Progenitor cell of endocrine pancreas (in vitro differentiated cells): ENCODE results near the gene ABCF1. TPM values are rescaled to one million over a fixed set of nuclear protein-coding genes. Genes with fewer than 3 reads are reported as not detected.
A peak's percentile ranks its signal among the peaks of the same experiment; 100 is the strongest.

Experiments used
- DNase-seq: peaks from one replicate; pipeline ENCODE4 v3.0.0; 2021; ENCODE audit warnings: low spot score; ENCODE audit not compliant: unreplicated experiment
- H3K27ac Mint-ChIP-seq: 2 replicates; pipeline ENCODE4 v1.8.0; 2021; ENCODE audit warnings: mild to moderate bottlenecking, moderate library complexity, mixed read lengths
- H3K27me3 Mint-ChIP-seq: 2 replicates; pipeline ENCODE4 v1.8.0; 2021; ENCODE audit warnings: mixed read lengths
- H3K36me3 Mint-ChIP-seq: 2 replicates; pipeline ENCODE4 v1.8.0; 2022; ENCODE audit warnings: mixed read lengths; ENCODE audit not compliant: insufficient read depth
- H3K4me1 Mint-ChIP-seq: 2 replicates; pipeline ENCODE4 v1.8.0; 2021; ENCODE audit warnings: low read depth, mixed read lengths
- H3K4me3 Mint-ChIP-seq: 2 replicates; pipeline ENCODE4 v1.8.0; 2021; ENCODE audit warnings: low read depth, mild to moderate bottlenecking, moderate library complexity, mixed read lengths
- H3K9me3 Mint-ChIP-seq: 2 replicates; pipeline ENCODE4 v1.8.0; 2021; ENCODE audit warnings: low read depth, mixed read lengths
- CTCF ChIP-seq: fragments of 200-600 bp; sonication (generic); IDR thresholded peaks from one replicate; pipeline ENCODE4 v1.5.0; 2021; ENCODE audit warnings: antibody characterized with exemption, mild to moderate bottlenecking; ENCODE audit not compliant: unreplicated experiment
- total RNA-seq: library from RNA; stranded (reverse); gene quantifications from 2 replicates; pipeline ENCODE4 v1.2.1, GENCODE V29; 2021

ABCF1 gene
- total RNA-seq, 1 donor from 2014 or later, result 72.0 TPM

GRCh38 chr6:30537931-30538330 lies 33.3 kb upstream of the ABCF1 start:
- TF ChIP-seq CTCF, result no peak
- peaks cover 3% of the 10 kb centered on the region for H3K4me1 Mint-ChIP-seq
- DNase-seq, result no peak
- H3K9me3 Mint-ChIP-seq, result no peaks in the 10 kb centered on the region
- no peak overlapping the region for H3K27ac Mint-ChIP-seq
- H3K27me3 Mint-ChIP-seq, result peaks cover 13% of the 10 kb centered on the region
- H3K36me3 Mint-ChIP-seq, result no peaks in the 10 kb centered on the region
- no peak overlapping the region for H3K4me3 Mint-ChIP-seq

- Mint-ChIP-seq H3K27me3 (peaks cover 16% of the 10 kb centered on the region), H3K36me3 (peaks cover 4% of the 10 kb centered on the region), H3K4me3 (peak overlapping the region; percentile 72), H3K4me1 (peaks cover 3% of the 10 kb centered on the region), H3K9me3 (no peaks in the 10 kb centered on the region), H3K27ac (no peak overlapping the region)
- TF ChIP-seq CTCF, result peak; percentile 100
- DNase-seq, result peak; percentile 52
Observed at GRCh38 chr6:30541515-30542403, 29.5 kb upstream of the ABCF1 start.

GRCh38 chr6:30542404-30542725 lies 28.9 kb upstream of the ABCF1 start:
- H3K9me3 Mint-ChIP-seq, result no peaks in the 10 kb centered on the region
- peaks cover 5% of the 10 kb centered on the region for H3K36me3 Mint-ChIP-seq
- H3K27me3 Mint-ChIP-seq, result peaks cover 16% of the 10 kb centered on the region
- peaks cover 3% of the 10 kb centered on the region for H3K4me1 Mint-ChIP-seq
- DNase-seq, result no peak
- TF ChIP-seq CTCF, result no peak
- no peak overlapping the region for H3K27ac Mint-ChIP-seq
- H3K4me3 Mint-ChIP-seq, result no peak overlapping the region

GRCh38 chr6:30542915-30543314 lies 28.3 kb upstream of the ABCF1 start:
- Mint-ChIP-seq H3K9me3 (no peaks in the 10 kb centered on the region), H3K27ac (no peak overlapping the region), H3K27me3 (peaks cover 16% of the 10 kb centered on the region), H3K36me3 (peaks cover 5% of the 10 kb centered on the region), H3K4me3 (no peak overlapping the region), H3K4me1 (peaks cover 3% of the 10 kb centered on the region)
- no peak for DNase-seq
- TF ChIP-seq CTCF, result no peak

- peaks cover 3% of the 10 kb centered on the region for H3K4me1 Mint-ChIP-seq
- H3K36me3 Mint-ChIP-seq, result peaks cover 10% of the 10 kb centered on the region
- H3K27me3 Mint-ChIP-seq, result peaks cover 16% of the 10 kb centered on the region
- no peak for TF ChIP-seq CTCF
- H3K4me3 Mint-ChIP-seq, result no peak overlapping the region
- H3K9me3 Mint-ChIP-seq, result no peaks in the 10 kb centered on the region
- H3K27ac Mint-ChIP-seq, result no peak overlapping the region
- no peak for DNase-seq
Observed at GRCh38 chr6:30543821-30544220, 27.4 kb upstream of the ABCF1 start.
